Small intestine (tissue), 7 donors: ENCODE data around the gene TCF4. TPM values are rescaled to one million over a fixed set of nuclear protein-coding genes. Genes with fewer than 3 reads are reported as not detected.
A peak's percentile ranks its signal among the peaks of the same experiment; 100 is the strongest.

Experiments
- DNase-seq, 2 donors: peaks; one replicate each; pipeline versions ENCODE4 v3.0.0 to v3.0.0-alpha.2; 2013
- FAIRE-seq: peaks from 2 replicates; lab custom pipeline; 2012; peaks lifted over from hg19 to GRCh38; lab: Jason Lieb, UNC
- H3K27ac ChIP-seq, 3 donors: one replicate each; pipeline ENCODE4 v1.5.1; 2013; ENCODE audit warnings: low read length in 2 of 3, mild to moderate bottlenecking in 2 of 3, control low read depth in 1 of 3, inconsistent platforms in 1 of 3, low read depth in 1 of 3, moderate library complexity in 1 of 3
- H3K27me3 ChIP-seq, 3 donors: one replicate each; pipeline ENCODE4 v1.6.1; 2013; ENCODE audit warnings: low read length in 3 of 3, inconsistent platforms in 1 of 3; ENCODE audit not compliant: control insufficient read depth in 3 of 3, insufficient read depth in 3 of 3
- H3K36me3 ChIP-seq, 3 donors: one replicate each; pipeline ENCODE4 v1.6.1; 2013; ENCODE audit warnings: low read length in 3 of 3, inconsistent platforms in 1 of 3, low read depth in 1 of 3, mild to moderate bottlenecking in 1 of 3, moderate library complexity in 1 of 3; ENCODE audit not compliant: control insufficient read depth in 3 of 3, insufficient read depth in 2 of 3
- H3K4me1 ChIP-seq, 3 donors: one replicate each; pipeline ENCODE4 v1.6.1; 2013; ENCODE audit warnings: low read length in 2 of 3, inconsistent platforms in 1 of 3, low read depth in 1 of 3, mild to moderate bottlenecking in 1 of 3, moderate library complexity in 1 of 3; ENCODE audit not compliant: control insufficient read depth in 3 of 3, insufficient read depth in 2 of 3
- H3K4me3 ChIP-seq, 3 donors: one replicate each; pipeline ENCODE4 v1.5.1; 2013; ENCODE audit warnings: low read length in 3 of 3, control low read depth in 1 of 3, inconsistent platforms in 1 of 3, low read depth in 1 of 3, mild to moderate bottlenecking in 1 of 3, moderate library complexity in 1 of 3
- H3K9me3 ChIP-seq, 2 donors: one replicate each; pipeline ENCODE4 v1.6.1; 2013; ENCODE audit warnings: low read depth in 1 of 2, low read length in 1 of 2; ENCODE audit not compliant: control insufficient read depth in 2 of 2, insufficient read depth in 1 of 2
- WGBS, 3 donors: extraction: QIAGEN DNeasy Blood & Tissue Kit; methylation state at CpG; one replicate each; pipeline ENCODE4 v1.1.7; 2013; 5-methylcytosine and 5-hydroxymethylcytosine counted together
- polyA plus RNA-seq, 4 donors: library from polyadenylated mRNA; stranded (reverse) in 3 of 4; unstranded in 1 of 4; fragments of 200-250 nt in 3 of 4; fragments of 120-200 nt in 1 of 4; gene quantifications; one replicate each; pipeline versions ENCODE4 v1.2.1 to v1.2.3, GENCODE V29; 2013
- donor health status: healthy with polysubstance abuse.
- donor health status: control.
- donor health status: control.
- donor health status: Bipolar disorder and iron deficiency.
- donor health status: healthy.

The TCF4 gene
- polyA plus RNA-seq, 4 donors: 0.67 to 23.7 (median 11.5) TPM

DNA sequence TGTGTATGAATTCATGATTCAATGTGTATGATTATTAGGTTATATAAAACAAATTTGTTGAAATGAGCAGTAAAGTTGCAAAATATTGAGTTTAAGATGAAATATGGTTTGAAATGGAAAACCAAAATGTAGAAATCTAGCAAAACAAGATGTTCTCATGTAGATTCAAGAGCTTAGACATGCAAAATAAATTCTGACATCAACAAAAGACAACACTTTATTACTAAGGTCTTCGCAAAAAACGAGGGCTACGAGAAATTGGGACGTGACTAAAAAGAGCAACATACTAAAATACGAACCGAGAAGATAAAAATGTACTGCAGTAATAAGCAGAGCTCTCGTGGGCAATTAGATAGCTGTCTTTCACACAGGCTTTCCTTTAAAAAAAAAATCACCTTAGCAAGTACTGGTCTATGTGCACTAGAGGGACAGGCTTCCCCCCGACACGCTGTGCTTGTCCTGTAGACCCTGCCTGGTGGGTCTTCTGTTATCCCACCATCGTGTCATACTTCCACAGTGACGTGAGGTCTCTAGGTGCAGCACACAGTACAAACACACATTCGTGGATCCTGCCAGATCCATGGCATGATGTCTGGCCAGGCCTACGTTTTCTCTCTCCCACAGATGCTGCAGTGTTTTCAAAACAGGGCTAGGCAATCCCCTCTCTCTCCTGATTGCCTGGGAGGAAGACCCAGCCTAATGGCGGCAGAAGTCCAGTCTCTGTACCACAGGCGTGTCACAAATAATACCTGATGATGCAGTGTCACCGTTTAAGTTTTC lies 240.8 kb downstream of the TCF4 start:
- Histone ChIP-seq H3K36me3 (no peaks in the 10 kb centered on the region), H3K9me3 (no peaks in the 10 kb centered on the region), H3K4me1 (no peaks in the 10 kb centered on the region), H3K4me3 (no peak overlapping the region), H3K27ac (no peak overlapping the region), H3K27me3 (no peaks in the 10 kb centered on the region)
- no peak for DNase-seq
- FAIRE-seq: no peak
- 73 to 86% (median 77%) methylated on average over 16 of the region's 16 CpGs for WGBS, 3 donors

GRCh38 chr18:55346387-55346786 lies 241.6 kb downstream of the TCF4 start:
- Histone ChIP-seq H3K36me3 (no peaks in the 10 kb centered on the region), H3K27me3 (no peaks in the 10 kb centered on the region), H3K4me3 (no peak overlapping the region), H3K27ac (no peak overlapping the region), H3K4me1 (no peaks in the 10 kb centered on the region), H3K9me3 (no peaks in the 10 kb centered on the region)
- FAIRE-seq: peak; percentile 39
- no peak for DNase-seq
- WGBS, 3 donors: 55 to 83% (median 68%) methylated on average over 3 of the region's 3 CpGs

DNA sequence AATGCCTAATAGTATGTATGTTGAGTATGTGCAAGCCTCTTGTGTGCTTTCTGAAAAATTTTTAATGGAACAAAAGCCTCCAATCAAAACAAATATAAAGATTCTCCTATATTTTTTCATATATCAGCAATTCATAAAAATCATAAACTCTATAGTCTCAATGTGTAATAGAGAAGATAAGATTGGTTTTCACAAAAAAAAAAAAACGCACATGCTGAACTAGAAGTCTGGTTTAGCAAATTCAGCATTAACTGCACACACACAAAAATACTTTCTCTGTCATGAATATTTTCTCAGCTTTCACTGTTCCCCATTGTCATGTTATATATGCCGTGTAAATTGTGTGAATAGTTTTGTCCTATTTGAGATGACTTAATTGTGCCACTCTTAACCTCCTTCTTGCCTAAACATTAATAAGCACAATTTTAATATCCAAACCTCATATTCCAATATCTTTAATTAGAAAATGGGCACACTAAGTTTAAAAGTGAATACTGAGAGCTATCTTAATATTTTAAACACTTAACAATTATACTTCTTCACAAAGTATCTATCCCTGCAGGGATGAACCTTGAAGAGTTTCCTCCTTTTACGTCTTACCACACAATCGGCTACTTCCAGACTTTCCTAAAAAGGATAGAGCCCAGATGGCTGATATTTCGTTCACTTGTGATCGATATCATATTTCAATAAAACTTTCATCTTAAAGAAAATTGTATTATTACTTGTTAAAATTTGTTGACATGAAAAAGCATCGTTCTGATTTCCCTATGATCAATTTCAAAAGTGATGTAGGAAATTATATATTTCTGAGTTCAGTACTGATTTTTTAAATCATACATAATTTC lies 242.7 kb downstream of the TCF4 start:
- Histone ChIP-seq H3K27ac (no peak overlapping the region), H3K4me3 (no peak overlapping the region), H3K36me3 (no peaks in the 10 kb centered on the region), H3K4me1 (no peaks in the 10 kb centered on the region), H3K27me3 (no peaks in the 10 kb centered on the region), H3K9me3 (no peaks in the 10 kb centered on the region)
- 86 to 95% (median 89%) methylated on average over 7 of the region's 7 CpGs for WGBS, 3 donors
- no peak for FAIRE-seq
- no peak for DNase-seq

DNA sequence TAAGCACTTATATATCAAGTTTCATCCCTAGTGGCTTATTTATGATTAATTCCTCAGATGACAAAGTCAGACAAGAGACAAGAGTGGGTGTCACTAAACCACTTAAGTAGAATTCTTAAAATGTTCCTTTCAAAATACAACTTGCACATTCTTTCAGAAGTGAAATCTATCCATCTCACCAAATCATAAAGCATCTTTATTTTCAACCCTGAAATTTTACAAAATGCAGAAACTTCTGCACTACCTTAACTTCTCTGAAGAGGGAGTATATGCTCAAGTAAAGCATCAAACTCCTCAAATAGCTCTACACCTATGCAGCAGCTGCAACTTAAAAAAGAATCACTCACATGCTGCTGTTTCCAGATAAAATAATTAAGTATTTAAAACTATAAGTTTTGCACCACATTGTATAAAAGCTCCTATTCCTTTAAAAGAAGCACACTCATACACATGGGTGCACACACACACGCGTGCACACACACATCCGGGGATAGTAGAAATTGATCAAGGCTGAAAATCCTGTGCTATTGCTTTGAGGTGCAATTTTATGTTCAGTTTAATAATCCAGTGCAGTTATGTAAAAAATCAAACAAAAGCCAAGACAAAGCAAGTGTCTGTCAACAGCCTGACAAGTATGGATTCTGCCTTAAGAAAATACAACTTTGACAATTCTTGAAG lies 244.5 kb downstream of the TCF4 start:
- H3K27me3 ChIP-seq: no peaks in the 10 kb centered on the region
- 76 to 90% (median 89%) methylated on average over 3 of the region's 3 CpGs for WGBS, 3 donors
- H3K27ac ChIP-seq: no peak overlapping the region
- H3K36me3 ChIP-seq: no peaks in the 10 kb centered on the region
- no peak overlapping the region for H3K4me3 ChIP-seq
- DNase-seq (no peak), FAIRE-seq (no peak)
- no peaks in the 10 kb centered on the region for H3K4me1 ChIP-seq
- H3K9me3 ChIP-seq: no peaks in the 10 kb centered on the region

GRCh38 chr18:55340998-55341397 lies 247.0 kb downstream of the TCF4 start:
- Histone ChIP-seq H3K4me1 (no peaks in the 10 kb centered on the region), H3K4me3 (no peak overlapping the region), H3K9me3 (no peaks in the 10 kb centered on the region), H3K27ac (no peak overlapping the region), H3K36me3 (no peaks in the 10 kb centered on the region), H3K27me3 (no peaks in the 10 kb centered on the region)
- 87 to 91% (median 90%) methylated on average over 2 of the region's 2 CpGs for WGBS, 3 donors
- DNase-seq (no peak), FAIRE-seq (no peak)

GRCh38 chr18:55339990-55340389 lies 248.0 kb downstream of the TCF4 start:
- H3K4me3 ChIP-seq: no peak overlapping the region
- FAIRE-seq: no peak
- H3K4me1 ChIP-seq: no peaks in the 10 kb centered on the region
- no peak for DNase-seq
- H3K27ac ChIP-seq: no peak overlapping the region
- no peaks in the 10 kb centered on the region for H3K27me3 ChIP-seq
- no peaks in the 10 kb centered on the region for H3K9me3 ChIP-seq
- 75 to 81% (median 79%) methylated on average over 7 of the region's 7 CpGs for WGBS, 3 donors
- no peaks in the 10 kb centered on the region for H3K36me3 ChIP-seq

- no peak for FAIRE-seq
- H3K27ac ChIP-seq: peak overlapping the region in 1 of 3 donors; percentile 57
- H3K4me1 ChIP-seq: no peaks in the 10 kb centered on the region
- no peak for DNase-seq
- H3K27me3 ChIP-seq: no peaks in the 10 kb centered on the region
- H3K36me3 ChIP-seq: no peaks in the 10 kb centered on the region
- H3K9me3 ChIP-seq: no peaks in the 10 kb centered on the region
- 53 to 71% (median 65%) methylated on average over 8 of the region's 8 CpGs for whole genome bisulfite sequencing, 3 donors
- H3K4me3 ChIP-seq: no peak overlapping the region
These were observed 248.9 kb downstream of the TCF4 start for GRCh38 chr18:55338978-55339650.
